Endothelial cell of umbilical vein (primary cell): Measurements from ENCODE around the gene MAP1LC3B2. TPM values are rescaled to one million over a fixed set of nuclear protein-coding genes. Genes with fewer than 3 reads are reported as not detected.

Experiments used
- BruUV-seq: library from RNA; stranded (reverse); fragments of 400-500 nt; replicated peaks from 2 replicates; lab custom pipeline; 2021; lab: Mats Ljungman, UMichigan
- CTCF ChIA-PET: fragments of 300-600, 350-600 bp; sonication (Branson Sonifier 250); formaldehyde crosslinking; loops from one replicate; lab custom pipeline; 2021; ENCODE audit warnings: antibody characterized with exemption, inconsistent platforms; lab: Charles Lee
- POLR2A ChIA-PET: fragments of 300-600, 350-600 bp; sonication (Branson Sonifier 250); formaldehyde crosslinking; loops from one replicate; lab custom pipeline; 2021; ENCODE audit warnings: antibody characterized with exemption, inconsistent platforms; lab: Charles Lee
- DNase-seq: peaks from one replicate; pipeline ENCODE4 v3.0.0-alpha.2; 2011; ENCODE audit warnings: low read depth, low spot score
- FAIRE-seq: peaks from 2 replicates; lab custom pipeline; 2011; peaks lifted over from hg19 to GRCh38; lab: Jason Lieb, UNC
- H2AFZ ChIP-seq: 2 replicates; pipeline ENCODE4 v1.6.0; 2012; ENCODE audit warnings: low read depth, low read length, control low read depth, inconsistent platforms
- H3K27ac ChIP-seq: 2 replicates; pipeline ENCODE4 v1.5.1; 2011; ENCODE audit warnings: low read depth, mild to moderate bottlenecking, control low read depth, low read length, moderate library complexity; ENCODE audit not compliant: insufficient read depth
- H3K27me3 ChIP-seq, 2 experiments: 2 replicates each; pipeline versions ENCODE4 v1.6.0 to v1.6.1; 2011; ENCODE audit warnings: low read length in 2 of 2, mixed read lengths in 1 of 2; ENCODE audit not compliant: control insufficient read depth in 2 of 2, insufficient read depth in 2 of 2
- H3K36me3 ChIP-seq, 2 experiments: 2 replicates in 1 of 2; 3 replicates in 1 of 2; pipeline ENCODE4 v1.5.1; 2011; ENCODE audit warnings: low read length in 2 of 2, mild to moderate bottlenecking in 1 of 2, moderate library complexity in 1 of 2; ENCODE audit not compliant: control insufficient read depth in 2 of 2, insufficient read depth in 2 of 2; ENCODE audit errors: extremely low read depth in 1 of 2
- H3K4me1 ChIP-seq: 3 replicates; pipeline ENCODE4 v1.5.1; 2011; ENCODE audit warnings: mild to moderate bottlenecking, low read length; ENCODE audit not compliant: control insufficient read depth, insufficient read depth; ENCODE audit errors: extremely low read depth
- H3K4me2 ChIP-seq: 2 replicates; pipeline ENCODE4 v1.6.1; 2011; ENCODE audit warnings: low read length, control low read depth, mixed read lengths; ENCODE audit not compliant: insufficient read depth
- H3K4me3 ChIP-seq, 3 experiments: fragments of 200-600 bp in 1 of 3; sonication (generic), shearing (Covaris generic) in 1 of 3; replicated peaks in 1 of 3; 2 replicates each; pipeline ENCODE4 v1.5.1; 2011 to 2016; ENCODE audit warnings: control low read depth in 3 of 3, low read length in 3 of 3, mild to moderate bottlenecking in 2 of 3, inconsistent platforms in 1 of 3, low read depth in 1 of 3, moderate library complexity in 1 of 3; ENCODE audit not compliant: insufficient read depth in 1 of 3
- H3K79me2 ChIP-seq: 2 replicates; pipeline ENCODE4 v1.6.0; 2012; ENCODE audit warnings: low read length, inconsistent platforms; ENCODE audit not compliant: control insufficient read depth, insufficient read depth
- H3K9ac ChIP-seq: replicated peaks from 2 replicates; pipeline ENCODE3; 2011; ENCODE audit warnings: low read length, control low read depth; ENCODE audit not compliant: insufficient read depth; ENCODE audit errors: extremely low read depth
- H3K9me1 ChIP-seq: replicated peaks from 3 replicates; pipeline ENCODE4 v1.6.0; 2011; ENCODE audit warnings: mild to moderate bottlenecking, low read length; ENCODE audit not compliant: control insufficient read depth, insufficient read depth; ENCODE audit errors: extremely low read depth
- H3K9me3 ChIP-seq: replicated peaks from 2 replicates; pipeline ENCODE4 v1.5.1; 2012; ENCODE audit warnings: low read length, inconsistent platforms; ENCODE audit not compliant: control insufficient read depth, insufficient read depth
- H4K20me1 ChIP-seq: replicated peaks from 2 replicates; pipeline ENCODE3; 2011; ENCODE audit warnings: mild to moderate bottlenecking, low read length; ENCODE audit not compliant: control insufficient read depth, insufficient read depth; ENCODE audit errors: extremely low read depth
- CTCF ChIP-seq, 2 donors: IDR thresholded peaks; 1 replicate in 1 of 2; 2 replicates in 1 of 2; pipeline ENCODE4 v1.5.1; 2011; ENCODE audit warnings: low read length in 2 of 2, mild to moderate bottlenecking in 2 of 2, moderate library complexity in 2 of 2, control low read depth in 1 of 2, inconsistent platforms in 1 of 2, low read depth in 1 of 2; ENCODE audit not compliant: insufficient read depth in 1 of 2; ENCODE audit errors: extremely low read depth in 1 of 2
- EZH2 ChIP-seq: IDR thresholded peaks from 2 replicates; pipeline ENCODE4 v1.6.1; 2012; ENCODE audit warnings: borderline replicate concordance, low read depth, mild to moderate bottlenecking, moderate library complexity, low read length, inconsistent platforms; ENCODE audit not compliant: severe bottlenecking
- FOS ChIP-seq: IDR thresholded peaks from 2 replicates; pipeline ENCODE4 v1.6.1; 2011; ENCODE audit warnings: mild to moderate bottlenecking, low read length, moderate library complexity, borderline replicate concordance; ENCODE audit not compliant: insufficient read depth
- GATA2 ChIP-seq: IDR thresholded peaks from 2 replicates; pipeline ENCODE4 v1.7.0; 2011; ENCODE audit warnings: low read depth, mild to moderate bottlenecking, moderate library complexity, mixed read lengths, low read length; ENCODE audit not compliant: insufficient read length, insufficient read depth
- JUN ChIP-seq: IDR thresholded peaks from 2 replicates; pipeline ENCODE4 v1.6.1; 2011; ENCODE audit warnings: borderline replicate concordance, low read depth; ENCODE audit not compliant: insufficient read length, insufficient read depth
- MYC ChIP-seq: IDR thresholded peaks from one replicate; pipeline ENCODE4 v1.6.1; 2011; ENCODE audit warnings: mild to moderate bottlenecking, low read depth, low read length
- POLR2A ChIP-seq: IDR thresholded peaks from 2 replicates; pipeline ENCODE4 v1.6.1; 2012; ENCODE audit warnings: low read depth, mild to moderate bottlenecking, control low read depth, low read length
- POLR2AphosphoS5 ChIP-seq: IDR thresholded peaks from 2 replicates; pipeline ENCODE4 v1.6.1; 2012; ENCODE audit warnings: low read depth, mild to moderate bottlenecking, control low read depth, low read length, moderate library complexity; ENCODE audit not compliant: insufficient read depth
- dilution Hi-C: fragments of 300-500 bp; cut with MboI; formaldehyde crosslinking; loops from one replicate; pipeline ENCODE4 v1.15.0; 2019; ENCODE audit warnings: low sequenced_read_pairs; ENCODE audit not compliant: extremely low pct_ligation_motif_present
- intact Hi-C: fragments of 100-400 bp; cut with micrococcal nuclease; formaldehyde crosslinking; loops from one replicate; pipeline ENCODE4 v1.10.0; 2022
- polyA plus RNA-seq, 4 experiments: library from polyadenylated mRNA; depleted of rRNA in 3 of 4; stranded (reverse) in 3 of 4; unstranded in 1 of 4; fragments of >200 nt; gene quantifications; 2 replicates each; pipeline versions ENCODE4 v1.2.1 to v1.2.3, GENCODE V29; 2011 to 2012; ENCODE audit warnings: missing spikeins in 1 of 4
- total RNA-seq: library from RNA; stranded (reverse); gene quantifications from 2 replicates; pipeline ENCODE4 v1.2.3, GENCODE V29; 2021
- TF ChIP-seq, protein P1 (sequence below): IDR thresholded peaks from 2 replicates; pipeline ENCODE4 v1.6.1; 2011; ENCODE audit not compliant: insufficient read depth, insufficient read length

The MAP1LC3B2 gene
- total and polyA plus RNA-seq, 2 donors (not counting 3 experiments of a cell fraction or from before 2014, with no cell fraction given), result 0.32 to 4.1 TPM

- Histone ChIP-seq H3K9ac (no peak overlapping the region), H3K4me1 (no peaks in the 10 kb centered on the region), H3K27me3 (peaks cover 6 to 7% of the 10 kb centered on the region in 2 experiments), H3K4me2 (no peak overlapping the region), H3K4me3 (no peak overlapping the region), H3K9me3 (no peaks in the 10 kb centered on the region), H3K9me1 (no peaks in the 10 kb centered on the region), H3K79me2 (no peaks in the 10 kb centered on the region), H3K36me3 (no peaks in the 10 kb centered on the region), H2AFZ (no peak overlapping the region), H4K20me1 (no peaks in the 10 kb centered on the region), H3K27ac (no peak overlapping the region)
- no peak for FAIRE-seq
- no peak for TF ChIP-seq EZH2
- ChIA-PET CTCF (interaction anchor here (1.1 to 1.4 kb wide), 2 partner anchors 10 to 479 kb away, joined by 3 to 4 read pairs; no protein-coding TSS in a partner anchor), POLR2A (no interaction called here)
- no peak for DNase-seq
- BruUV-seq, result no TSS peak
- dilution Hi-C loops (no loop called here), intact Hi-C loops (no loop called here)
Observed at GRCh38 chr12:116620124-116620491, 60.9 kb downstream of the MAP1LC3B2 start.

DNA sequence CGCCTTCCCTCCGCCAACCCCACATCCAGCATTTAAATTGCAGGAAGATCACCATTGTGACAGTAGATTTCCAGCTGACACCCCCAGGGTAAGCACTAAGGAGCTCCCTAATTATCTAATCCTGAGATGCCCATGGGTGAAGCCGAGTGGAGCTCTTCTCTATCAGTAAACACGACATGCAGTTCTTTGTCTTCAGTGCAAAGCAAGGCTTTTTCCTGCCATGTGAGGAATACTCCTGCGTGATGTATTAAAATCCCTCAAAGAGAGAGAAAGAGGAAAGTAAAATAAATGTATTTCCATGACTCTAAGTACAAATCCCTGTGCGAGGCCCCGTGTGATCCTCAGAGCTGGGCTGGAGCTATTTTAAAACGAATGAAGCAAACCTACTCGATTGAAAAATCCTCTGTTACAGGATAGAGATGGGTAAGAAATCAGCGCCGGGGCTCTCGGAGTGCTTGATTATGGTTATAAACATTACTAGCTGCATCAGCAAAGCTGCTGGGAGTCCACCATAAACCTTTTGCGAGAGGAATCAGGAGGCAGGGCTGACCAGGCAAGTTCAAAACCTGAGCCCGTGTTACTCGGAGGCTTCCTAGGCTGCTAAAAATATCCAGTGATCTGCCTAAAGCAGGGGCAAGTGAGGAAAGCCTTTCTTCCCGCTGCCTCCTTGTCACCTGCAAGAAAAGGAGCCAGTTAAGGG is 61.5 kb downstream of the MAP1LC3B2 start:
- no peak for DNase-seq
- Histone ChIP-seq H3K4me2 (no peak overlapping the region), H3K9me3 (no peaks in the 10 kb centered on the region), H2AFZ (no peak overlapping the region), H3K9ac (no peak overlapping the region), H3K4me3 (no peak overlapping the region), H3K36me3 (no peaks in the 10 kb centered on the region), H3K9me1 (no peaks in the 10 kb centered on the region), H3K4me1 (no peaks in the 10 kb centered on the region), H3K79me2 (no peaks in the 10 kb centered on the region), H3K27me3 (peaks cover 6 to 7% of the 10 kb centered on the region in 2 experiments), H4K20me1 (no peaks in the 10 kb centered on the region), H3K27ac (no peak overlapping the region)
- POLR2A ChIA-PET, result no interaction called here
- dilution Hi-C loops (no loop called here), intact Hi-C loops (no loop called here)
- CTCF ChIA-PET, result interaction anchor here (1.1 to 1.4 kb wide), 2 partner anchors 9 to 480 kb away, joined by 3 to 4 read pairs; no protein-coding TSS in a partner anchor
- no peak for FAIRE-seq
- BruUV-seq, result no TSS peak
- TF ChIP-seq POLR2A (no peak), EZH2 (no peak), MYC (no peak), CTCF (IDR thresholded peaks at IDR 0.05; ENCODE audit: extremely low read depth in 1 of 2, insufficient read depth in 1 of 2, low read depth in 1 of 2, low read length in 2 of 2) (no peak), FOS (no peak), JUN (no peak), GATA2 (no peak), POLR2AphosphoS5 (no peak)
- TF ChIP-seq, protein P1, sequence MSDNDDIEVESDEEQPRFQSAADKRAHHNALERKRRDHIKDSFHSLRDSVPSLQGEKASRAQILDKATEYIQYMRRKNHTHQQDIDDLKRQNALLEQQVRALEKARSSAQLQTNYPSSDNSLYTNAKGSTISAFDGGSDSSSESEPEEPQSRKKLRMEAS, result no peak
